CD4-positive, alpha-beta T cell treated with Interleukin-17A for 1 hour (primary cell): ENCODE results near the gene ARHGAP26.

Source experiments
- DNase-seq: peaks from one replicate; pipeline ENCODE4 v3.0.0-alpha.2; 2020

ARHGAP26 gene

DNA sequence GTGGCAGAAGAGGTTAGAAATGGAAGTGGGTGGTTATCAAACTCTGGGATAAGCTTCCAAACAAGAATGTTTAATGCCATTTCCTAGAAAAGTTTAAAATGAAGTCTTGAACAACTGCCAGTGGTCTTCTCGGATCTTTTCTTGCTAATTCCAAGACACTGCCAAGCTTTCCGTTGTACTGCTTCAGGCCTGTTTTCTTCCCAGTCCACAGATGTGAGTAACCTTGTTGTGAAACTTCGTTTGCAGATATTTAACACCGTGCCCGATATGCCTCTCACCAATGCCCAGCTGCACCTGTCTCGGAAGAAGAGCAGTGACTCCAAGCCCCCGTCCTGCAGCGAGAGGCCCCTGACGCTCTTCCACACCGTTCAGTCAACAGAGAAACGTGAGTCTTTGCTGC lies 363.5 kb downstream of the ARHGAP26 start:
- no peak for DNase-seq

DNA sequence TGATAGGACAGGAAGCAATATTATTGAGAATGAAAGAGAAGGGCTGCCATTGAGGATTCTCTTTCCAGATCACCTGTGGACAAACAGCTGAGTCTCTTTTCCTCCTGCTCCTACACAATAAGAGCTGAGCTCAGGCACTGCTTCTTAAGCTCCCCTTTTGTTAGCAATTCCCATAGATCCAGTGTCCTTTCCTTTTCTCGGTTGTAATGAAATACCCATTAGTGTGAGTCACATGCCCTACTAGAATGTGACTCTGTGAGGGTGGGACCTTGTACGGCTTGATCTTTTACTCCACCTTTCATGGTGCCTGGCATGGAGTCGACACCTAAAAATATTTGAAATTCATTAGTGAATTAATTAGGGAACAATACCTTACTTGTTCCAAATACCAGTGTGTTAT lies 364.1 kb downstream of the ARHGAP26 start:
- no peak for DNase-seq

DNA sequence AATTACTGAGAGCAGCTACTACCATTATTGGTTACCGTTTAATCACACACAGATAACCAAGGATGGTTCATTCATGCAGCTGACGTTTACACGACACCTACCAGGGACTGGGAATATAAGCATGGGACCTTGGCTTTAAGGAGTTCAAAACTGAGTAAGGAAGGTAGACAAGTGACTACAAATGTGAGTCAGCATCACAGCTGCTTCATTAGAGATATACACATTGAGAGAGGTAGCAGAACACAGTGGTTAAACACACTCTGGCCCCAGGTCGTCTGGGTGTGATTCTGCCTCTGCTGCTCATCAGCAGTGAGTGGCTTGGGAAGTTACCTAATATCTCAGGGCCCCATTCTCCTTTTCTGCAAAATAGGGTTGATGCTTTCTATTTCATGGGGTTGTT lies 364.7 kb downstream of the ARHGAP26 start:
- DNase-seq = no peak

DNA sequence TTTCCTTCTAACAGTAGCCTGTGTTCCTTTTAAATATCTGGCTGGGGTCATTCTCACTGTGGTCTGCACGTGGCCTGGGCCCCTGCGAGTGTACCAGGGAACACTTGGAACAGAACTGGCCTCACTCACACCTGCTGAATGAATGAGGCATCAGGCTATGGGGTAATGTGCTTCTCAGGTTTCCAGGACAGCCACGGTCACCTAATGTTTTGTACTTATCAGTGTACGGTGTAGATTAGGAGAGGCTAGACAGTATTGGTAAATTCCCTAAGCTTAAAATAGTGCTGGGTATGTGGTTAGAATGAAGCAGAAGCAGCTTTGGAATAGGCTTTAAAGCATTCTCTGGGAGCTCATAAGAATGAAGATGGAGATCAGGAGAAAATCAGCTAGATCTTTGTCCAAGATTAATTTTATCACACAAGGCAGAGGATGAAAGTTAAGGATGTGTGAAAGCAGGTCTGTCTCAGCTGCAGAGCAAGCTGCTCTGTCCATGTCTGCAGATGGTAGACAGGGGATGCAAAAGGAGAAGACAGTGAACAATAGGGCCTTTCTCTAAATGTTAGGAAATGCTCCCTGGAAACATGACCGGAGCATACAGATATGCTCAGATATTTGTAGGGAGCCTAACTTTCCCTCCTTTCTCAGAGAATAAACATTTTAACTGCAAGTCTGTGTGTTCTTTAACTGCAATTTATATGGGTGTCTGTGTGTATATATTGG lies 365.8 kb downstream of the ARHGAP26 start:
- DNase-seq = no peak

DNA sequence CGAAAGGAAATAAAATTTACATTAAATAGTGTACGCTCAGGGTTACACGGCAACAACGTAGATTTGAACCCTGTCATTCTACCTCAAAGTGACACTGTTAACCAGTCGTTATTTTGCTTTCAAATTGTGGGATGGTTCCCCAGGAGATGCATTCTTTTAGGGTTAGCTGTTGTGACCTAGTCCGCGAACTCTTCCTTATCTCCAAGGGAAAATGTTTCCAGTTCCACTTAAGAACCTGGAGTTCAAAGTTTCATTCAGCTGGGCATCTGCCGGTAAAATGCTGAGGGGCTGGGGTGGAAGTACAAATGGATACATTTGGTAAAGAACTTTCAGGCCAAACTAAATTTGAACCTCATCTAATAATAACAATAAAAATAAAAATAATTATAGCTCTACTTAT lies 368.7 kb downstream of the ARHGAP26 start:
- DNase-seq = no peak

DNA sequence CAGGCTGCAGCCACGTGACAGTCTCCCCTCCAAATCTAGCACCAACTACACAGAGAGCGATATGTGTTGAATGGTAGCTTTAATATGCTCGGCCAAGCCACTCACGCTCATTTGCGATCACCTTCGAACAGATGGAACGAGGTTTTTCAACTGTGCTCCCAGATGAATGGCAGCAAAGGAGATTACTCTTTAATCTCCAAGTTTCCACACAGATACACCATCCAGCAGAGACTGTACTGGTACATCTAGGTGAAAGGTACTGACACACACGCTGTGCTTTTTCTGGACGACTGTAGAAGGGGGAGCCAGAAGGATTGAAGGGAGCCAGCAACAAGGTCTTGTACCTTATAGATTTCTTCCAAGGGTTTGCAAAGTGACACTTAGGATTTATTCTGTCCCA lies 369.4 kb downstream of the ARHGAP26 start:
- DNase-seq = no peak

DNA sequence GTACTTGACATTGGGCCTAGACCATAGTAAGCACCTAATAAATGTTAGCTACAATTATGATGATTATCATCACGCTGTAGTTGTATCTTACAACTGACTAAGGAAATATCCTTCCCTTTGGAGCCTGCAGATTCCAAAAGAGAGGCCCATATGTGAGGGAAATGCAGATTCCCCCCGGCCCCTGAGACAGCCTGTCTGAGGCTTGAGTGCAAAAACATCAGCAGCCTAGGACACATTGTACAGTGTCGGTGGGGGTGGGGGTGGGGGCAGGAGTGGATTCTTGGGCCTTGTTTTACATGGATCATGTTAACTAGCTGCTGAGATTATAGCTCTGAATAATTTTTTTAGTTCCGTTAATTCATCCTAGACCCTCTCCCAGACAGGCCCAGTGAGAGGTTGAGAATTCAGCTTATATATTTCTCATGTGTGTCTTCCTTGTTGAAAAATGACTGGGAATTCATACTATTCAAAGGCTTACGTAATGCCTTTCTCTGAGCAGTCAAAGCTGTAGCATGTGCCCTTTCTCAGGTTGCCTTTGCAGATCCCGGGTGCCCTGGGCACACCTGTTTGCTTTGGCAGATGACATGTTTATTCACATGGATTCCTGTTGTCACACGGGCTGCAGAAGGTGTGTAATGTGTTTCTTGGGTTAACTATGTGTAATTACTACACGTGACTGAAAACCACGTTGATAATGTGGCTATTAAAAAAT lies 370.5 kb downstream of the ARHGAP26 start:
- DNase-seq = no peak

DNA sequence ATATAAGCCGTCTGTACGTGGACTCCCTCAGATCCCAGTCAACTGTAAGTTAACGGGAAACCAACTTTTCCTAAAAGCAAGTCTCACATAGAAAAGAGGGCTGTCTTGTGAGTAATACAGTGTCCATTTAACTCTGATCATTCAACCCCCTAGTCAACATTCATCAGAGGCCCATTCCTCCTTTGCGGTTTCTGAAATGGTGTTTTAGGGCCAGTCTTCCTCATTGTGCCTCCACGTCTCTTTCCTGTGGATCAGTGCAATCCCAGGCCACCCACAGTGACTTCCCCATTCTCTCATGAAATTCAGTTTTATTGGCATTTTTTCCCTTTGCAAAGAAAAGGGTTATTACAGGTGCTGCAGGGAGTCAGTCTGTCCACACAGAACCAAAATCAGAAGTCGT lies 371.5 kb downstream of the ARHGAP26 start:
- no peak for DNase-seq

DNA sequence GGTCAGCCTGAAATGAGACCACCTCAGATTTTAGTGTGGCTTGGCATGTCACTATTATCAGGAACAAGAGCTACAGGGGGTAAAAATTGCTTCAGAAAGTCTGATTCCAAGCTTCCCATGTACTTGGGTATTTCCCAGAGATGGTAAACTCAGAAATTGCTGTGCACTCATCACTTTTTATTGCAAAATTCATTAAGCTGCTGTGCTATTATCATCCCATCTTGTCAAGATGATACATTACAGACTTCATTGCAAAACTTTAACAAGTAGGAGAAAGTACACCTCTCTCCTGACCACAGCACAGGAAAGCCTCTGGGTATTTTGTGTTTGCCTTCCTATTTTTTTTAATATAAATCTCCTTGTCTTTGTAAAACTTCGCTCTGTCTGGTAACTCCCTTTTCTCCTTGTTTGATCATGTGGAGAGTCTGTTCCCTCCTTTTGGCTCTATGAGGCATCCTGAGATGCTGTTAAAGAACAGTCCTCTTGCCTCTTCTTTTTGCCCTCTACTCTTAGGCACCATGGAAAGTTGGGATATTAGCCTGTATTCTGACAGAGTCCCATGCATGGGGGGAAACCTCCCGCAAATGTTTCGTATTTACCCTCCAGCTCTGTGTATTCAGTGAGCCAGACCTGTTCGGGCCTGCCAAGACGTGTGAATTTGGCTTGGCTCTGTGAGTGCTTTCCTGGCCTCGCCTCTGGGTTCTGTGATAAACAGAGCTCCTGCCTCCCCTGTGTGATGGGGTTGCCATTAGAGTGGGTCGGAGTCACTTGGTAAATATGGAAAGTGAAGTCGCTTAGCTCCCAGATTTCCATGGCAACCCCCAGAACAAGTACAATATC lies 372.6 kb downstream of the ARHGAP26 start:
- DNase-seq = no peak

DNA sequence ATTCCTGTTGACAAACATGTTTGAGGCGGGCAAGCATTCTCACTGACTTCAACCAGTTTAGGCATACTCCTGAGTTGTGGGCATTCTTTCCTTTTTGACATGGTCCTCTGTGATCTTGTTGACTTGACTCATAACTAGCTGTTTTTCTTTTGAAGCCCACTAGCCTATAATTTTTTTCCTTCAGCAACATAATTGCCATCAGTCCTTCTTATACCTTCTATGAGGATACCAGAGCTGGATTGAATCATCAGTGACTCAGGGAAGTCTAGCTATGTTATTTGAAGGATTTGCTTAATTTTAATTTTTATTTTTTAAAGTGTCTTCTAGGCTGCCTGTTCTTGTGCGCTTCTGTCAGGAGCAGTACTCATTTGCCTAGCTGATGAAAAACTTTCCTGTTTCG lies 373.8 kb downstream of the ARHGAP26 start:
- no peak for DNase-seq

DNA sequence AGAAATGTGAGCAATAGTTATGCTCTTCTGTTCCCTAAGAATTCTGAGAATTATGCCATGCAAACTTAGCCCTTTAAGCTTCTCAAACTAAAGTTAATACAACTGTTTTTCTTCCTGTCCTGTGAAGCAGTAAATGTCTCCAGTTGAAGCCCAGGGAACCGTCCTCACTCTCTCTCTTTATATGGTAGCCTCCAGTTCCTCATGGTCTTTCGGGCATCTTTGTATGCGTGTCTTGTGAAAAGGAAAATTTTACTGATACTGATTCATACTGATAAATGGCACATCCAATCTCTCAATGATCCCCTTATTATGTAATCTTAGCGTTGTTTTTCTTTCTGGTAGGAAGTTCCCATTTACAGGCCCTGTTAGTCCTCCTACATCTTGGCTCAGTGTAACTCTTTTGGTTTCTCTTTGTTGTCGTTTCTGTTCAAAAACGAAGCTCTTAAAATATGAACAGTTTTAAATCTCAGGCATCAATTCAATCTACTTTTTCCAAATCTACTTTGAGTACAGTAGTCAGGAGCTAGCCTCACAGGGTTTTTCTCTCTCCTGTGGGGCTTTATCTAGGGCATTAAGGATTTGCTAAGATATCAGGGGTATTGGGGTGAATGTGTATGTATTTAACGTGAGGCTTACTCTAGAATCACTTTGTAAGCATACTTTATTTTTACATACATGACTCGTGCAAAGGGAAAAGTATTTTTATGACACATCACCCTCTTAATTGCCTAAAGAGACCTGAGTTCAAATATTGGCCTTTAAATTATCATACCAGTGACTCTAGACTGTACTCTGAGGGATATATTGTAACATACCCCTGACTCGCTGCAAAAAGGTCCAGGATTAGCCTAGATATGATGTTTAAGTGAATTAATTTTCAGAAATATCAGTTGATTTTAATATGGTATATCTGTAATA lies 375.3 kb downstream of the ARHGAP26 start:
- no peak for DNase-seq

DNA sequence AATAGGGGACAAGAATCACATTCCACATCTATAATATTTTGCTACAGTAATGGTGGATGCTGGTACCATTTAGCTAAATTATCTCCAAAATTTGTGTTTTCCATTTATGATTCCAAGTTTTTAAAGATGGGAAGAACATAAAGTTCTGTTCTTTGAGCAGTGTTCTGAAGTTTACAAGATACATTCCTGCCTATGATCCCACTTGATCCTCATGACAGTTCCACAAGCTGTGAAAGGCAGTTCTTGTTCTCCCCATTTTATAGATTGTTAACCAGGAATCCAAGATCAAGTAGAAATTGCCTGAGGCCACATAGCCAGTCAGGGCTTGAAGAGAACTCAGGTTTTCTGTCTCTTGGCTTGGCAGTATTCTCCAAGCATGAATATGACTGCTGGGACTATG lies 376.0 kb downstream of the ARHGAP26 start:
- DNase-seq = no peak

DNA sequence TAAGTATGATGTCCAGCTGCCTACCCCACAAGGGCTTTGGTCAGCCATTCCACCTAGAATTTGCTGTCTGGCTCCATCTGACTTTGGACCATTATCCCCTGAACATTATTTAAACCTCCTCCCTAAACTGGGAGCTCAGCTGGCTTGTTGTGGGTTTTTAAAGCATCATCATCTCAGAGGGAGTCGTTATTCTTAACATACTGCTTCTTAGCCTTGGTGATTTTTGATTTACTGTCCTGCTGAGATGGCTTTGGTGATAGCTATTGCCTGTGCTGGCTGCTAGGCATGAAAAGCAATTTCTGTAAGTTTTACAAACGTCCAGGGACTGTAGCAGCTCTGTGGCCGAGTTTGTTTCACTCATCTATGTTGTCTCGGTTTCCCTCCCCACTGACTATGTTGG lies 377.2 kb downstream of the ARHGAP26 start:
- DNase-seq = no peak

DNA sequence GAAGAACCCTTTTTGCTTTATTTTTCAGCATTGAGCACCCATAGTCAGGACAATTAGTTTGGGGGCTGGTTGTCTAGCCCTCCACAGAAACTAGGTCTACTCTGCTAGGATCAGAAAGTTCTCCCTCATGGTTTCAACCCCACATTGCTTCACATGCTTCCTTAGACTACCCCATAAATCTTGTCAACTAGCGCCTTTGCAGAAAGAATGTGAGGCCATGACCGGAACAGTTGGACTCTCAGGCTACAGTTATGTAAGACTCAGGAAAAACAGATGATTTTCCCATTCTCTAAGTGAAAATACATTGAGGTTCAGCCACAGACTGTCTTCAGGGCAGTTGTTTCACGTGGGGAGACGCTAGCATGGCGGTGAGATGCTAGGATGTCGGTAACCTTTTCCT lies 377.7 kb downstream of the ARHGAP26 start:
- DNase-seq = no peak

DNA sequence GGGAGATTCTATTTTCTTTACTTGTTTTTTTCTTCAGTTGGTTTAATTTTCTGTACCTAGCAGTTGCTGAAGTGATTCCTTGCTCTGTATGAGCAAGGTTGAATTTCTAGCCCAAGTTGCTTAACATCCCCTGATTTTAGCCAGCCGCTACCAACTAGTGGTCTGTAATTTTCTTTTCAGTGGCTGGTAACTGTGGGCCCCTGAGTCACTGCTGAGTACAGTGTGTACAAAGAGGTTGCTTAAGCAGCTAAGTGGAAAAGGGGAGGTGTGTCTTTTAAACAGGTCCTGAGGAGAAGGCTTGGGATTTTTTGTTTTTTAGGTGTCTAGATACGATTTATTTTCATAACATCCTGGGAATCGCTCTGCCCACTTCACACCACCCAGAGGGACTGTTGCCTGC lies 378.6 kb downstream of the ARHGAP26 start:
- DNase-seq = no peak

DNA sequence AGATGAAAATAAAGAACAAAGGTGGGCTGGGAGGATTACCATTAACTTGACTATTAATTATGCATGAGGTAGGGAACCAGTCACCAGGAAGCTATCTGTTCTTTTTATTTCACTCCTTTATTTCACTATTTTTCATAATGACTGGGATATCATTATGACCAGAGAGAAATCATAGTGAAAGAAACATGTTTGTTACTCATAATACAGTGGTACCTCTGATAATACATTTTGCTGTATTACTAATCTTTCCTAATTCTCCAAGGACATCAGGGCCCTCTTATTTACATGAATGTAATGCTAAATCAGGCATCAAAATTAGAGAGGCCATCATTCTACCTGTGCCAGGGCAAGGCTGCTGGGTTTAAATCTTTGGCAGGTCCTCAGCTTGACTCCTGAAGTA lies 379.6 kb downstream of the ARHGAP26 start:
- no peak for DNase-seq

DNA sequence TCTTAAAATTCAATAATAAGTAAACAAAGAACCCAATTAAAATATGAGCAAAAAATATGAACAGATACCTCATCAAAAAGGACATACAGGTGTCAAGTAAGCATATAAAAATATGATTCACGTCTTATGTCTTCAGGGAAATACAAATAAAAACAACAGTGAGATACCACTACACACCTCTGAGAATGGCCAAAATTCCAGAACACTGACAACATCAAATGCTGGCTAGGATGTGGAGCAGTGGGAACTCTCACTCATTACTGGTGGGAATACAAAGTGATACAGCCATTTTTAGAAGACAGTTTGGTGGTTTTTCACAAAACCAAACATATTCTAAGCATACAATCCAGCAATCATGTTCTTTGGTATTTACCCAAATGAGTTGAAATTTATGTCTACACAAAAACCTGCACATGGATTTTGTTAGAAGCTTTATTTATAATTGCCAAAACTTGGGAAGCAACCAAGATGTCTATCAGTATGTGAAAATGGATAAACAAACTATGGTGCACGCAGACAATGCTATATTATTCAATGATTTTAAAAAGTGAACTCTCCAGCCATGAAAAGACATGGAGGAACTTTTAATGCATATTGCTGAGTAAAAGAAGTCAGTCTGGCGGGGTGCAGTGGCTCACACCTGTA lies 381.0 kb downstream of the ARHGAP26 start:
- DNase-seq = no peak

DNA sequence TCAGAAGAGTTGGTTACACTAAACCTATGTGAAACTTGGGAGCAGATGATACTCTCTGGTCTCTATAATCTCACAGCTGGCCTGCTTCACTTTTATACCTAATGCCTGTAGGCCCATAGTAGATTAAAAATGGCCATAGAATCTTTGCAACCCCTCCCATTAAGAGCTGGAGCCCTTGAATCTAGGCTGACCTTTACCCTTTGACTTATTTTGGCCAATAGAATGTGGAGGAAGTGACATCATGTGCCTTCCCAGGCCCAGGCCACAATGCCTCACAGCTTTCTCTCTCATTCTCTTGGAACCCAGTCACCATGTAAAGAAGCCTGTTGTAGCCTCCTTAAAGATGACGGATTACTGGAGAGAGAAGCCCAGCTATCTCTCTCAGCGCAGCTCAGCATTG lies 382.3 kb downstream of the ARHGAP26 start:
- no peak for DNase-seq

DNA sequence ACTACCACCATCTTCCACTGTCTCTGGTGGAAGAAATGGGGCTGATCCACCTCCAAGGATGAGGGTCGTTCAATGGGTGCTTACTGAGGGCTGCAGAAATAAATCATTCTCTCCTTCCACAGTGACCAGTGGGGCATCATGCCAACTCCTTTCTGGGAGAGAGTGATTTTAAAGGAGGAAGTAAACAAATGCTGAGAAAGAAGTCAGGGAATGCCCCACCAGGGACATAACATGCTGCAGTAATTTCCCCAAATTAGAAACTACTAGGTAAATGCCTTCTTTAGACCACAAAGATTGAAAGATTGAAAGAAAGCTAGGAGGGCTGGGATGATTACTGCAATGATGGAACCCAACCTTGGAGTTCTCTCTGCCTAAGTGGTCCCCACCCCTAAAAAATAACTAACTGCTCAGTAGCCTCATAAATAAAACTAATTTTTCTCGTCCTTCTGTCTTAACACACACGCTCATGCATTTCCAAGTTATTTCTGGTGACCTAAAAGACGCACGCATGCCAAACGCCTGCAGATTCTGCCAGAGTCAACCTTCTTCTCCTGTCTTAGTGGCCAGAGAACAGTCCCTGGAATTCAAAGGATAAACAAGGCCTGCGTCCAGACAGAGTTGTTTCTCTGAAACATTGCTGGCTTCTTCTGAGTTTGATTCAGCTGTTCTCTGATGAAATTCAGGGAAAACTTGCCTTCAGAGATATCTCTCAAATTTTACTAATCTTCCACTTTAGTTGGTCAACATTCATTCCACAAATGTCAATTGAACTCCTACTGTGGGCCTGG lies 383.3 kb downstream of the ARHGAP26 start:
- no peak for DNase-seq

DNA sequence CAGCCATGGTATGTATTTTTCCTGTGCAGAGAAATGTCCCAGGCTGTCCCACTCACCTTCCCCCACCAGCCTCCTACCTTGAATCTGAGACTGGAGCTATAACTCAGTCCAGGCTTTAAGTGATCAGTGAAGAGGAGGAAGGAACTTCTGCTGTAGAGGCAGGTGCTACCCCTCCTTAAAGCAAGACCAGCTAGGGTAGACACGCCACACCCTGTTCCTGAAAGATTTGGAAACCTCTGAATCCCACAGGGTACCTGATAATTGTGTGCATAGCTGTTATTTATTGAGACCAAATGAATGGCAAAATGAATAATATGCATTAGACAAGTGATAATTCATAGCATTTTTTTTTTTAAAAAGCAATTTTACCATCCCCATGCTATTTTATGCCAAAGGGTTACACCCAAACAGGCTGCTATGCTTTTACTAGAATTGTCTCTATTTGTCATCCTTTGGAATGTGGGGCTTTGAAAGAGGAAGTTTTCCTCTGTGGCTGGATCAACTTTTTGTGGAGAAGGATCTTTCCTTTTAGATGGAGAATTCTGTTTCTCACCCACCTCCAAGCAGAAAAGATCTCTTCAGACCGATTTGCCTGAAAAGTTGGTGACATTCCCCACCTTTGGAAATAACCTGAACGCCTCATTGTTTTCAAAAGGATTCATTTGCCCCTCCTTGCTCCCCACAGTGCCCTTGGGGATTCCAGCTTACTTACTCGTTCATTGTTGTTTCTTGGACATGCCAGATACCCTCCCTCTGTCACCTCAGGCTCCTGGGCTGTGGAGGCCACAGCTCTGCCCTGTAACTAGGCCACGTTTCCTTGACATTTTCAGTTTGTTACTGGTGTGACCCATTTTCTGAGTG lies 384.6 kb downstream of the ARHGAP26 start:
- no peak for DNase-seq
